LNCAP (cell line): ENCODE results near the gene COL4A6.

Experiments used
- TF ChIP-seq, protein P1 (sequence below): fragments of 450-650 bp; IDR thresholded peaks from 2 replicates; pipeline ENCODE4 v1.5.1; 2017; ENCODE audit warnings: mild to moderate bottlenecking

COL4A6 gene

DNA sequence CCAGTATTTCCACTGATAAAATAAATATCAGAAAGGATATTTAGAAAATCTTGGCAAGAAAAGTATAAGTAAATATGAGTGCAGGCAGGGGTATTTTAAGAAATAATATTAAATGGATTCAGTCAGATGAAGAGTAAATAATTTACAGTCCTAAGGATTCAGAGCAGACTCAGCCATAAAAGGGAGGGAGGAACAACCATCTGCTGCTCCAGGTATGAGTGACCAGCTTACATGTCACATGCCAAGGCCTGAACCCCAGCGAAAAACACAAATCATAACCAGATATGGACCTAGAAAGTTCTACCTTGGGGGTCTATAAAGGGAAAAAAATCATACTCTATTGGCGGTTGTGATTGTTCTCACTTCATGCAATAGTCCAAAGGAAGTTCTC is 166.8 kb downstream of the COL4A6 start:
- TF ChIP-seq, protein P1, sequence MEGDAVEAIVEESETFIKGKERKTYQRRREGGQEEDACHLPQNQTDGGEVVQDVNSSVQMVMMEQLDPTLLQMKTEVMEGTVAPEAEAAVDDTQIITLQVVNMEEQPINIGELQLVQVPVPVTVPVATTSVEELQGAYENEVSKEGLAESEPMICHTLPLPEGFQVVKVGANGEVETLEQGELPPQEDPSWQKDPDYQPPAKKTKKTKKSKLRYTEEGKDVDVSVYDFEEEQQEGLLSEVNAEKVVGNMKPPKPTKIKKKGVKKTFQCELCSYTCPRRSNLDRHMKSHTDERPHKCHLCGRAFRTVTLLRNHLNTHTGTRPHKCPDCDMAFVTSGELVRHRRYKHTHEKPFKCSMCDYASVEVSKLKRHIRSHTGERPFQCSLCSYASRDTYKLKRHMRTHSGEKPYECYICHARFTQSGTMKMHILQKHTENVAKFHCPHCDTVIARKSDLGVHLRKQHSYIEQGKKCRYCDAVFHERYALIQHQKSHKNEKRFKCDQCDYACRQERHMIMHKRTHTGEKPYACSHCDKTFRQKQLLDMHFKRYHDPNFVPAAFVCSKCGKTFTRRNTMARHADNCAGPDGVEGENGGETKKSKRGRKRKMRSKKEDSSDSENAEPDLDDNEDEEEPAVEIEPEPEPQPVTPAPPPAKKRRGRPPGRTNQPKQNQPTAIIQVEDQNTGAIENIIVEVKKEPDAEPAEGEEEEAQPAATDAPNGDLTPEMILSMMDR: no peak

DNA sequence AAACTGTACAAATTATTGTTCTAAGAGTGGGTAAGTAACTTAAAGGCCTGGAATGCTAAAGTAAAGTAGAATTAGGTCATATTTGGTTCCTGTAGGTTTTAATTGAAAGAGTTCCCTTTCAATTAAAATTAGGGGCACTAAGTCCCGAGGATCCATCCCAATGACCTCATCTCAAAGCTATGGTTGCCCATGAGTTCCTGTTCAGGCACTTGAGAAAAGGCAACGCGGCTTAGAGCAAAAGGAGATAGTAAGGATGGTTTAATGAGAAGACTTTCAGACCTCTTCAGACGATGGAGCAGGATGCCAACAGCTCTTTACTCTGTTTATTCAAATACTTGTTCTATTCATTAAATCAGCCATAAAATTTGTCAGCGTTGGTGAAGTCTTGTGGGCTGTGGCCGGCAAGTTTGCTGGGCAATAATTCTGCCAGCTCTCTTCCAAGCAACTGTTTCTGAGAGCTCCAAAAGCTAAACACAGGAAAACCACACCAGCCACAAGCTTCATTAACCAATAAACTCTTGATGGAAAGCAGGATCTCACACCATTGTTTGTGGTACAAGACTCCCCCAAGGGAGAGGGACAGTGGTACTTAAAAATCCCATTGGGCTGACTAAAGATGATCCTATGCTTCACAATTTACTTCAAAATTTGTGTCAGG is 167.4 kb downstream of the COL4A6 start:
- TF ChIP-seq, protein P1: no peak

DNA sequence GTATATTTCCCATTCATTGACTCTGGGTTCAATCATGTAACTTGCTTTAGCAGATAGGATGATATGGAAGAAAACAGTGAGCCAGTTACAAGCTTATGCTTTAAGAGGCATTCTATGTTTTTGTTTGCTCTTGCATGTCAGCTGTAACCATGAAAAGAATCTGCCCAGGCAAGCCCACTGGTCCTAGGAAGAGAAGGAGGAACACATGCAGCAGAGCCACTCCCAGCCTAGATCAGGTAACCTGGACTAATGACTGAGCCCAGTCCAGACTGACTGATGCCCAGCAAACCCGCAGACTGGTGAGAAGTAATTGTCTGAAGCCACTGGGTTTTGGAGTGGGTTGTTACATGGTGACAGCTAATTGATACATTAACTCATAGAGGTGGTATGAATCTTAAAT is 167.9 kb downstream of the COL4A6 start:
- TF ChIP-seq, protein P1: no peak

DNA sequence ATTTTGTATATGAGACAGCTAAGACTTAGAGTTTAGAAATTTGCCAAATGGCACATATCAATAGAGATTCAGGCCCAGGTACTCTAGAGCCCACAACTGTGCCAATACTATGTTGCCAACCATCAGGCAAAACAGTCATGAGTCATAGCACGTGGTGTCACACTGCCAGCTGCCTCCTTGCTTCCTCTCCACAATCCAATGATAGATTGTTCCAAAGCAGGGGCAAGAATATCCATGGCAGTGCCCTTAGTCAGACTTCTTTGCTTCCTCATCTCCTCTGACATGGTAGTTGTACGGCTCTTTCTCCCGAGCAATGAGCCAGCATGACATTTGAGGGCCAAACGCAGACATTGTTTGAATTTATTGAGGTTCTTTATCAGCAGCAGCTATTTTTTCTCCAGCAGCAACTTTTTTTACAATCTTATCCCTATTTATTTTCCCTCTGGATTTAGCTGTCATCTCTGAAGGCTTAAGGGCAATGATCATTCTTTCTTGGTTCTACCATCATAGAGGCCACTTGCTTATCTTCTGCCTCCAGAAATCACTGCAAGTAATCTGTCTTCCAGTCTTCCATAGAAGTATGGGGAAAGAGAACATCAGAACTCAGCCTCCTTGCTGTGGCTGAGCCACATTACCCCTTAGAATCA is 169.7 kb downstream of the COL4A6 start:
- TF ChIP-seq, protein P1: no peak

DNA sequence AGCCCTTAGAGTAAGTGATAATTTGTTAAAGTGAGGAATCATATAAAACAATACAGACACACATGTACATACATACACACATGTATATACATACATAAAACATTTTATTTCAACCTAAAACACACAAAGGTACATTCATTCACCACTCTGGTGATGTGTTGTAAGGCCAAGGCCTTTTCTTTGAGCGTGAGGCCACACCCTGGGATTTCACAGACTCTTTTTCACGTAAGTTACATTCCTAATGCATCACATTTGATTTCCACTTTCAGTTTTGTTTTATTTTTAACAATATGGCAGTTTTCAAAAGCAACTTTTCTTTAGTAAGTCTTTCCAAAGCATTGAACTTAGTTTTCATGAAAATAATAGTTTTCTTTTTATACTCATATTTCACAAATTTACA is 170.7 kb downstream of the COL4A6 start:
- TF ChIP-seq, protein P1: no peak

DNA sequence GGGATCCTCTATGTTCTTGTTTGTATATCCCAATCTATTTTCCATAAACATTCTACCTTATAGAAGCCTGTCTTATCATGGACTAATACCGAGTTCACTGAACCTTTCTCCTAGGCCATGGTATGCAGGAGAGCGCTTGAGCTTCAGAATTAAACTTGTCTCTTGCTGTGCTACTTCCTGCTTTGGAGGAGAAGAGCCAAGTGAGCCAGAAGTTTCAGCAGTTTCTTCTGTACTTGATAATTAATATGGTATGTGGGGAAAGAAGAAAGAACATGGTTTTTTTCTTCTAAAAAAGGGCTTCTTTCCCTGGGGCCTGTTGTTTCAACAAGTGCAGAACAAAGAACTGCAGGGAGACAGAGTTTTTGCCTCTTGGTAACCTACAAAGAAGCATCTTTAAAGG is 173.8 kb downstream of the COL4A6 start:
- TF ChIP-seq, protein P1: no peak

DNA sequence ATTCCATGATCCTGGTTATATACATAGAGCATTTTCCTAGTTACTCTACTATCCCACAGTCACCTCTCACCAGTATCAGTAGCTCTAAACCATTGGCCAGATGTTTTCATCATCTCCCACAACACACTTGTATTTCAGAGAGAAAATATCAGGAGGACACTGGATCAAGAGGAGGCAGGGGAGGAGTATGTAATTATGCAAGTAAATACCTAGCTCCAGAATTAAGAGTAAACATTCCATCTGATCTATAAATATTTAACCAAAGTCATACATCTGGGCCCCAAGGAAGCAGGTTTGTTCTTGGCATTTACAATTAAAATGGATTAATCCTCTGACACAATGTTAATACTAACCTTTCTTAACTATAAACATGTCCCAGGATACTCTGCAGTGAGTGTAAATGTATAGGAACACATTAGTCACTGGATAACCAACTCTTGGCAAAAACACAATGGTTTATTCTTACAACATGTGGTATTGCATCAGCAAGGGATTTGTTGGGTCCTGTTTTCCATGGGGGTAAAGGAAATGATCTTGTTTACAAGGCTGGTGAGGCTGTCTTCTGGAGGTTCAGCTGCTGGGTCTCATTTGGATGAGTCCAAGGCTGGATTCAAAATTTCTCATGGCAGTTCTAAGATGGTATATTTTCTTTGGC is 176.5 kb downstream of the COL4A6 start:
- TF ChIP-seq, protein P1: no peak
